ENCODE results near the gene WASHC4.
"Not testable (repeated sequence)": the region's sequence is repeated elsewhere in the genome, so short reads cannot be mapped to it uniquely, and the experiment has no call there.

Gene WASHC4

GRCh38 chr12:105162174-105162573, 54.6 kb downstream of the WASHC4 start:
- DNase-seq (ENCODE audit: low read depth in 2 of 3, low spot score in 2 of 3) = no peak

GRCh38 chr12:105164068-105164467, 56.5 kb downstream of the WASHC4 start:
- DNase-seq (ENCODE audit: low read depth in 2 of 3, low spot score in 2 of 3) = no peak

- no peak for DNase-seq (ENCODE audit: low read depth in 2 of 3, low spot score in 2 of 3)
Measured at GRCh38 chr12:105166736-105167135, 59.2 kb downstream of the WASHC4 start.

- no peak for DNase-seq (ENCODE audit: low read depth in 2 of 3, low spot score in 2 of 3)
Measured at GRCh38 chr12:105167346-105167745, 59.8 kb downstream of the WASHC4 start.

GRCh38 chr12:105168006-105168405, 60.5 kb downstream of the WASHC4 start:
- DNase-seq (ENCODE audit: low read depth in 2 of 3, low spot score in 2 of 3) = no peak

- no peak for DNase-seq (ENCODE audit: low read depth in 2 of 3, low spot score in 2 of 3)
Measured at GRCh38 chr12:105170139-105170538, 62.6 kb downstream of the WASHC4 start.

GRCh38 chr12:105171691-105172436, 64.3 kb downstream of the WASHC4 start:
- DNase-seq (ENCODE audit: low read depth in 2 of 3, low spot score in 2 of 3) = no peak

GRCh38 chr12:105175397-105175990, 68.0 kb downstream of the WASHC4 start:
- DNase-seq (ENCODE audit: low read depth in 2 of 3, low spot score in 2 of 3) = no peak

- DNase-seq (ENCODE audit: low read depth in 2 of 3, low spot score in 2 of 3) = no peak
Measured at GRCh38 chr12:105177208-105177607, 69.7 kb downstream of the WASHC4 start.

GRCh38 chr12:105179114-105179513, 71.6 kb downstream of the WASHC4 start:
- not testable (repeated sequence) for DNase-seq (ENCODE audit: low read depth in 2 of 3, low spot score in 2 of 3)

GRCh38 chr12:105183406-105183805, 75.9 kb downstream of the WASHC4 start:
- DNase-seq (ENCODE audit: low read depth in 2 of 3, low spot score in 2 of 3) = not testable (repeated sequence)

- not testable (repeated sequence) for DNase-seq (ENCODE audit: low read depth in 2 of 3, low spot score in 2 of 3)
Measured at GRCh38 chr12:105183976-105184375, 76.4 kb downstream of the WASHC4 start.

- DNase-seq (ENCODE audit: low read depth in 2 of 3, low spot score in 2 of 3) = no peak
Measured at GRCh38 chr12:105189293-105189692, 81.8 kb downstream of the WASHC4 start.

GRCh38 chr12:105190530-105190929, 83.0 kb downstream of the WASHC4 start:
- no peak for DNase-seq (ENCODE audit: low read depth in 2 of 3, low spot score in 2 of 3)

- no peak for DNase-seq (ENCODE audit: low read depth in 2 of 3, low spot score in 2 of 3)
Measured at GRCh38 chr12:105192624-105193225, 85.2 kb downstream of the WASHC4 start.

- DNase-seq (ENCODE audit: low read depth in 2 of 3, low spot score in 2 of 3) = no peak
Measured at GRCh38 chr12:105194947-105195346, 87.4 kb downstream of the WASHC4 start.

- DNase-seq (ENCODE audit: low read depth in 2 of 3, low spot score in 2 of 3) = no peak
Measured at GRCh38 chr12:105196090-105196489, 88.6 kb downstream of the WASHC4 start.

- DNase-seq (ENCODE audit: low read depth in 2 of 3, low spot score in 2 of 3) = no peak
Measured at GRCh38 chr12:105198961-105199360, 91.4 kb downstream of the WASHC4 start.

GRCh38 chr12:105200385-105200784, 92.9 kb downstream of the WASHC4 start:
- DNase-seq (ENCODE audit: low read depth in 2 of 3, low spot score in 2 of 3) = no peak

- no peak for DNase-seq (ENCODE audit: low read depth in 2 of 3, low spot score in 2 of 3)
Measured at GRCh38 chr12:105201299-105201698, 93.8 kb downstream of the WASHC4 start.

GRCh38 chr12:105202202-105202601, 94.7 kb downstream of the WASHC4 start:
- DNase-seq (ENCODE audit: low read depth in 2 of 3, low spot score in 2 of 3) = no peak

GRCh38 chr12:105204127-105204526, 96.6 kb downstream of the WASHC4 start:
- no peak for DNase-seq (ENCODE audit: low read depth in 2 of 3, low spot score in 2 of 3)

Measured in activated CD8-positive, alpha-beta memory T cell treated with anti-CD3 and anti-CD28 coated beads for 48 hours (primary cell).